ENCODE data around the gene GPR176.

GRCh38 chr15:39774688-39775267, 145.3 kb downstream of the GPR176 start:
- TF ChIP-seq CTCF (conservative IDR thresholded peaks at IDR 0.05) (no peak), ZFX (IDR thresholded peaks at IDR 0.05) (no peak)
